Stimulated activated CD8-positive, alpha-beta memory T cell treated with anti-CD3 and anti-CD28 coated beads, Interleukin-2, amount 100 ng/mL, for 1 hour (primary cell): ENCODE data around the gene POMT1.
"Not testable (repeated sequence)": the region's sequence is repeated elsewhere in the genome, so short reads cannot be mapped to it uniquely, and the experiment has no call there.

Source experiments
- DNase-seq, 2 donors: peaks; one replicate each; pipeline ENCODE4 v3.0.0-alpha.2; 2020; ENCODE audit warnings: low read depth in 2 of 2

The POMT1 gene

GRCh38 chr9:131502781-131503625, at the start of gene POMT1:
Gene POMT1 (plus strand): TSS chr9:131502918. CDS start chr9:131504219, 1,301 bp downstream.
- DNase-seq, result peak; percentile 69 to 79

GRCh38 chr9:131454028-131454427, 48.7 kb upstream of the POMT1 start:
- DNase-seq, result no peak

- not testable (repeated sequence) for DNase-seq
These were observed 47.1 kb upstream of the POMT1 start for GRCh38 chr9:131455655-131456054.

GRCh38 chr9:131457746-131458145, 45.0 kb upstream of the POMT1 start:
- no peak for DNase-seq

GRCh38 chr9:131459056-131459455, 43.7 kb upstream of the POMT1 start:
- DNase-seq, result no peak

- DNase-seq, result no peak
These were observed 41.6 kb upstream of the POMT1 start for GRCh38 chr9:131461166-131461565.

GRCh38 chr9:131464354-131465000, 38.2 kb upstream of the POMT1 start:
- no peak for DNase-seq

GRCh38 chr9:131465401-131465800, 37.3 kb upstream of the POMT1 start:
- DNase-seq, result no peak

GRCh38 chr9:131467214-131467935, 35.3 kb upstream of the POMT1 start:
- no peak for DNase-seq

GRCh38 chr9:131468031-131468430, 34.7 kb upstream of the POMT1 start:
- no peak for DNase-seq

- no peak for DNase-seq
These were observed 33.4 kb upstream of the POMT1 start for GRCh38 chr9:131469356-131469755.

- DNase-seq, result no peak
These were observed 32.8 kb upstream of the POMT1 start for GRCh38 chr9:131469951-131470350.

GRCh38 chr9:131470581-131470991, 32.1 kb upstream of the POMT1 start:
- DNase-seq, result no peak

GRCh38 chr9:131472085-131472484, 30.6 kb upstream of the POMT1 start:
- DNase-seq, result not testable (repeated sequence)

GRCh38 chr9:131473198-131473885, 29.4 kb upstream of the POMT1 start:
- DNase-seq, result no peak

GRCh38 chr9:131473891-131474290, 28.8 kb upstream of the POMT1 start:
- no peak for DNase-seq

GRCh38 chr9:131474711-131475110, 28.0 kb upstream of the POMT1 start:
- no peak for DNase-seq

GRCh38 chr9:131475111-131475955, 27.4 kb upstream of the POMT1 start:
- DNase-seq, result no peak

- no peak for DNase-seq
These were observed 26.6 kb upstream of the POMT1 start for GRCh38 chr9:131475956-131476776.

- no peak for DNase-seq
These were observed 25.9 kb upstream of the POMT1 start for GRCh38 chr9:131476777-131477345.
